GM21423 (cell line): ENCODE data around the gene NEDD4L.

ENCODE experiments used
- ATAC-seq: cut with Tn5 transposase; IDR thresholded peaks from one replicate; pipeline ENCODE4 v1.9.1; 2021; ENCODE audit warnings: mild to moderate bottlenecking, moderate library complexity; ENCODE audit not compliant: unreplicated experiment

NEDD4L gene

GRCh38 chr18:58113337-58113736, 69.3 kb downstream of the NEDD4L start:
- no peak for ATAC-seq

- no peak for ATAC-seq
These were observed 70.7 kb downstream of the NEDD4L start for GRCh38 chr18:58114766-58115165.

- no peak for ATAC-seq
These were observed 72.8 kb downstream of the NEDD4L start for GRCh38 chr18:58116818-58117217.

- ATAC-seq: no peak
These were observed 73.9 kb downstream of the NEDD4L start for GRCh38 chr18:58117786-58118403.

GRCh38 chr18:58118536-58118935, 74.5 kb downstream of the NEDD4L start:
- no peak for ATAC-seq

GRCh38 chr18:58119819-58120218, 75.8 kb downstream of the NEDD4L start:
- no peak for ATAC-seq

GRCh38 chr18:58124475-58124874, 80.4 kb downstream of the NEDD4L start:
- ATAC-seq: no peak

- ATAC-seq: no peak
These were observed 81.2 kb downstream of the NEDD4L start for GRCh38 chr18:58125183-58125582.

GRCh38 chr18:58125756-58126155, 81.7 kb downstream of the NEDD4L start:
- ATAC-seq: no peak

GRCh38 chr18:58128381-58129374, 84.7 kb downstream of the NEDD4L start:
- ATAC-seq: no peak

GRCh38 chr18:58132595-58133261, 88.7 kb downstream of the NEDD4L start:
- ATAC-seq: no peak

GRCh38 chr18:58135183-58135641, 91.2 kb downstream of the NEDD4L start:
- ATAC-seq: peak; percentile 78

GRCh38 chr18:58135701-58136331, 91.8 kb downstream of the NEDD4L start:
- ATAC-seq: peak; percentile 63

GRCh38 chr18:58136879-58137278, 92.9 kb downstream of the NEDD4L start:
- ATAC-seq: no peak

- no peak for ATAC-seq
These were observed 95.7 kb downstream of the NEDD4L start for GRCh38 chr18:58139459-58140386.

- ATAC-seq: no peak
These were observed 96.6 kb downstream of the NEDD4L start for GRCh38 chr18:58140387-58141325.

GRCh38 chr18:58143386-58143785, 99.4 kb downstream of the NEDD4L start:
- no peak for ATAC-seq

GRCh38 chr18:58144106-58144505, 100.1 kb downstream of the NEDD4L start:
- ATAC-seq: no peak
